HEK293 (cell line): ENCODE measurements around the gene PLCB1.

Experiments used
- CTCF ChIP-seq: fragments of 450-650 bp; formaldehyde crosslinking; IDR thresholded peaks from 2 replicates; pipeline ENCODE4 v1.5.1; 2016; ENCODE audit warnings: missing biosample characterization, missing genetic modification characterization
- HOXD13 ChIP-seq: sonication (generic); formaldehyde crosslinking; IDR thresholded peaks from 2 replicates; pipeline ENCODE4 v1.8.0; 2022; ENCODE audit warnings: missing genetic modification reagents, borderline replicate concordance
- PRDM1 ChIP-seq: fragments of 450-650 bp; formaldehyde crosslinking; IDR thresholded peaks from 2 replicates; pipeline ENCODE4; 2016; ENCODE audit warnings: missing biosample characterization, missing genetic modification characterization
- PRDM2 ChIP-seq: fragments of 450-650 bp; formaldehyde crosslinking; IDR thresholded peaks from 2 replicates; pipeline ENCODE4 v1.5.1; 2016; ENCODE audit warnings: missing biosample characterization, missing genetic modification characterization, borderline replicate concordance
- TRIM28 ChIP-seq: IDR thresholded peaks from 2 replicates; pipeline ENCODE4 v1.6.1; 2011; ENCODE audit warnings: low read length, control low read depth, borderline replicate concordance
- ZBTB7A ChIP-seq: fragments of 450-650 bp; formaldehyde crosslinking; IDR thresholded peaks from 2 replicates; pipeline ENCODE4 v1.5.1; 2016; ENCODE audit warnings: low read depth, missing biosample characterization, missing genetic modification characterization
- ZNF121 ChIP-seq: fragments of 450-650 bp; formaldehyde crosslinking; IDR thresholded peaks from 2 replicates; pipeline ENCODE4 v1.5.1; 2016; ENCODE audit warnings: missing biosample characterization, missing genetic modification characterization
- ZNF140 ChIP-seq: fragments of 450-650 bp; formaldehyde crosslinking; IDR thresholded peaks from 2 replicates; pipeline ENCODE4 v1.5.1; 2016; ENCODE audit warnings: missing biosample characterization, missing genetic modification characterization
- ZNF530 ChIP-seq: fragments of 450-650 bp; formaldehyde crosslinking; IDR thresholded peaks from 2 replicates; pipeline ENCODE4 v1.5.1; 2016; ENCODE audit warnings: low read depth, missing biosample characterization, missing genetic modification characterization
- ZNF692 ChIP-seq: fragments of 450-650 bp; formaldehyde crosslinking; IDR thresholded peaks from 2 replicates; pipeline ENCODE4 v1.5.1; 2016; ENCODE audit warnings: missing biosample characterization, missing genetic modification characterization

- no peak for TF ChIP-seq CTCF (tag by site-specific recombination)
- no peak for TF ChIP-seq PRDM1 (tag by site-specific recombination)
- no peak for TF ChIP-seq HOXD13
- TF ChIP-seq TRIM28: no peak
- no peak for TF ChIP-seq ZBTB7A
- no peak for TF ChIP-seq ZNF692 (tag by site-specific recombination)
- no peak for TF ChIP-seq ZNF530
- TF ChIP-seq ZNF140 (tag by site-specific recombination): no peak
- no peak for TF ChIP-seq PRDM2 (tag by site-specific recombination)
- TF ChIP-seq ZNF121 (tag by site-specific recombination): no peak
These were observed 664.1 kb downstream of the PLCB1 start for GRCh38 chr20:8796088-8796660.
